GM18951 (cell line): ENCODE measurements around the gene KIAA1217.

ENCODE experiments used
- POLR2A ChIP-seq: IDR thresholded peaks from 4 replicates; pipeline ENCODE4 v1.6.1; 2011; ENCODE audit warnings: mild to moderate bottlenecking; ENCODE audit not compliant: insufficient read length, insufficient read depth; ENCODE audit errors: extremely low read depth
- in situ Hi-C: fragments of 300-500 bp; cut with MboI; formaldehyde crosslinking; loops from one replicate; pipeline ENCODE4 v1.12.0; 2022; ENCODE audit warnings: low sequenced_read_pairs, mixed read lengths, inconsistent platforms; ENCODE audit not compliant: unreplicated experiment

The KIAA1217 gene

DNA sequence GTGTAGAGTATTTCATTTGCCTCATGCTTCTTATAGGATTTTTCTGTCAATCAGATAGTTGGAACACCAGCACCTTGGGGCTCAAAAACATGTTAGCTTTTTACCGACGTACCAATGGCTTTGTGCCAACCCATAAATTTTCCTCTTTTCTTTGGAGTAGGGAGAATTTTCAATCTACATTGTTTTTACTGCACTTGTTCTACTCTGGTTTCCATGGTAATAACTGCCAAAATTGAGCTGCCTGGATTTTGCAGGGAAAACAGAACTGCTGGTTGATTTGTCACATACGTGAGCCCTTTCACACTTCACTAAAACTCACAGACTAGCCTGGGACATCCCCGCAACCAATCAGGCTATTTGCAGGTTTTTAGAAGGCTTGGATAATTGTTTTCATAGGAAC is 325.0 kb downstream of the KIAA1217 start:
- no peak for TF ChIP-seq POLR2A
- in situ Hi-C loops = no loop called here

DNA sequence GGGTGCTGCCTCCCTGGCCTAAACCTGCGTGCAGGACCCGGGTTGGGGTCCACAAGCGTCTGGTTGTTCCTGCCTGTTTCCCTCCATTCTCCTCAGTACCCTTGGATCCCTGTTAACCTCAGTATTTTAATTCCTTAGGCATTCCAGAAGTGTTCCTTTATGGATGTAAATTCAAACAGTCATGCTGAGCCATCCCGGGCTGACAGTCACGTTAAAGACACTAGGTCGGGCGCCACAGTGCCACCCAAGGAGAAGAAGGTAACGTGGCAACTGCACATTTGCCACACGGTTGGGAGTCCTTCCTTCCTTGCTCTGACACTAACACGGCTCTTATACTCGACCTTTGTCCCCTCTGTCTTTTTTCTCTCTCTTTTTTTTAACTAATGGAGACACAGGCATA is 327.7 kb downstream of the KIAA1217 start:
- in situ Hi-C loops = no loop called here

DNA sequence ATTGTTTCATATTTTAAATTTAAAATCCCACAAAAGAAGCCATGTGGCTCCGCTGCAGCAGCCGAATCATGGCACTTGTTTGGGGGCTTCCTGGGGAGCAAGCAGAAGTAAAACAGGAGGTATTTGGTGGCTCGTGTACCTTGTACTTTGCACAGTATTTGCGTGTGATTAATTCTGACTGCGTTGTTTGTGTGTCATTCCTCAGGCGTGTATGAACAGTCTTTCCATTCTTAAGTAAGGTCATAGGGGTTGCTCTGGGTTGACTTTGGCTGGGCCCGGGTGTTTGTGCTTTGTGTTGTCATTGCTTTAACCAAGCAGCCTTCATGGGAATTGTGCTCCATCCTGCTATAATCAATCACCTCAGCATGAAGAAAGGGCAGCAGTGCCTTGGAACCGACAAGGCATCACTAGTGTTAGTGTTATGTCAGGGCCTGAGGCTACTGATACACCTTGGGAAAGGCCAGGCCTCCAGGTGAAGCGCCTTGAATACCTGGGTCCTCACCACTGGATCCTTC is 332.4 kb downstream of the KIAA1217 start:
- in situ Hi-C loops = no loop called here
- no peak for TF ChIP-seq POLR2A

More for the DNA sequence above, 327.7 kb downstream of the KIAA1217 start:
- TF ChIP-seq POLR2A = no peak

DNA sequence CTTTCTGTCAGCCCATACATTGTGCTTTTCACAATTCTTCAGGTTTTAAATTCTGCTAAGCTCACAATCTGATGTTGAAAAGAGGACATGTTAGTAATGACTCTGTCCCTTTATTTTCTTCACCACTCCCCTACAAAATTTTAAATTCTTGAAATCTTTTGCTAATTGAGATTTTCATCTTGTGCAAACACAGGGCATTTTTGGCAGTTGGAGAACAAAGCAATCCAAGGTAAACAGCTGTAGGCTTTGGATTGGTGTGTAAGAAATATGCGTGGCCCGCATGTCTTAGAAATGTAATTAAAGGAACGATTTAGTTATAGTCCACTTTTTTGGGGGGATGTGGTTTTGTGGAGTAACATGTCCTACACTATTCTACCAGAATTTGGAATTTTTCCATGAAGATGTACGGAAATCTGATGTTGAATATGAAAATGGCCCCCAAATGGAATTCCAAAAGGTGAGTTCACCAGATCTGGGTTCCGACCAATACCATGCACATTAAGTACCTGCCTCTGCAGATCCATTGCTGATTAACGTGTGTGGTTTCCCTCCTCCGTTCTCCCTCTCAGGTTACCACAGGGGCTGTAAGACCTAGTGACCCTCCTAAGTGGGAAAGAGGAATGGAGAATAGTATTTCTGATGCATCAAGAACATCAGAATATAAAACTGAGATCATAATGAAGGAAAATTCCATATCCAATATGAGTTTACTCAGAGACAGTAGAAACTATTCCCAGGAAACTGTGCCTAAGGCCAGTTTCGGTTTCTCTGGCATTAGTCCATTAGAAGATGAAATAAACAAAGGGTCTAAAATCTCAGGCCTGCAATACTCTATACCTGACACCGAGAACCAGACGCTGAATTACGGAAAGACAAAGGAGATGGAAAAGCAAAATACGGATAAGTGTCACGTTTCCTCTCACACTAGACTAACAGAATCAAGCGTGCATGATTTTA is 333.7 kb downstream of the KIAA1217 start:
- no peak for TF ChIP-seq POLR2A
- in situ Hi-C loops = no loop called here

DNA sequence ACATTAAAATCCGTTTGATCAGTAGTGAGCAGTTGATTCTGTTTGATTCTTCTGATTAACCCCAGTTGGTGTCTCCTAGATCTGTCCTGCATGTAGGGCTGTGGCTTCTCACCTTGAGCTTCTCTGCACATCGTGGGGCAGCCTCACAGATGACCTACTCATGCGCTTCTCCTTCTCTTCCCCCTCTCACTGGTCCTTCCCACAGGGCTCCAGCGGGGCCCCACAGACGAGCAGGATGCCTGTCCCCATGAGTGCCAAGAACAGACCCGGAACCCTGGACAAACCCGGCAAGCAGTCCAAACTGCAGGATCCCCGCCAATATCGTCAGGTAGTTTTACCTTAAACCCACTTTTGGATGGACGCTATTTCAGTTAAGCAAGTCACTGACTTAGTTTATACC is 335.8 kb downstream of the KIAA1217 start:
- no peak for TF ChIP-seq POLR2A
- in situ Hi-C loops = no loop called here

DNA sequence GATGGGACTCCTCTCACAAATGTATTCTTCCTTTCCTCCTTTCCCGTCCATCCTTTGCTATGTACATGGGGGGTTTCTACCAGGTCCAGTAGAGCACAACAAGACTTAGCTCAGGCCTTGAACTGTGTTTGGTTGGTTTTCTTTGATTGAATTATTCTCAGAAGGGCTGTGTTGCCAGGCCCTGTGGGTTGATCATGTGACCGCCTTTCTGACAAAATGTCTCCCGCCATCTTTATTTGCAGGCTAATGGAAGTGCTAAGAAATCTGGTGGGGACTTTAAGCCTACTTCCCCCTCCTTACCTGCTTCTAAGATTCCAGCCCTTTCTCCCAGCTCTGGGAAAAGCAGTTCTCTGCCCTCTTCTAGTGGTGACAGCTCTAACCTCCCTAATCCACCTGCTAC is 336.6 kb downstream of the KIAA1217 start:
- TF ChIP-seq POLR2A = no peak
- in situ Hi-C loops = no loop called here

DNA sequence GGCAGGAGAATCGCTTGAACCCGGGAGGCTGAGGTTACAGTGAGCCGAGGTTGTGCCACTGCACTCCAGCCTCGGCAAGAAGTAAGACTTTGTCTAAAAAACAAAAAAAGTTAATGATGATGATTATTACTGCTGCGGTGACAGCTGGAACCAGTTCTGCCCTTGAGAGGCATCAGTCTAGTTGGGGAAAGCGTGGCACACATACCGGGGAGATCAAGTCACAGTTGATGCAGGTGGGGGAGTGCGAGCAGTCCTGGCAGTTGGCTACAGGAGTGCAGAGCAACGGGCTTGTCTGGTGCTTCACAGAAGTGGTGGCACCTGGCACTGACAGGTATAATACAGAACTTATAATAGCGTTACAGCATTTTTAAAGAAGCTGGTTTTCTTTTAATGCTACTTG is 341.7 kb downstream of the KIAA1217 start:
- in situ Hi-C loops = no loop called here

DNA sequence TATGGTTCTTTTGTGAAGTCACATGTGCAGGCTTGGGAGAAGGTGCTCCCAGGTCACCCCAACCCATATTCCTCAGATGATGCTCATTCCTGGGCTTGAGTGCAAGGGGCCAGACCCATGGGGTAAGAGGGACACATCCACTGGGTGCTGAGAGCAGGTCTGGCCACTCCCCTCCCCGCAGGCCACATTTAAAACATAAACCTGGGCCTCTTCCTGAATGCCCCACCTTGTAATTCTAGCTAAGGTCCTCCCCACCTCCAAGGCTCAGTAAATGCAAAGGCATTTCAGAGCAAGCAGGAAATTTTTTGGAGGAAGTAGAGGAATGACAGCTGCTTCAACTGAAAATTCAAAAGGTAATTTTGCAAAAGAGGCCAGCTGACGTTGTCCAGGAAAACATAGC is 342.2 kb downstream of the KIAA1217 start:
- TF ChIP-seq POLR2A = no peak
- in situ Hi-C loops = no loop called here

More for the DNA sequence above, 341.7 kb downstream of the KIAA1217 start:
- no peak for TF ChIP-seq POLR2A

DNA sequence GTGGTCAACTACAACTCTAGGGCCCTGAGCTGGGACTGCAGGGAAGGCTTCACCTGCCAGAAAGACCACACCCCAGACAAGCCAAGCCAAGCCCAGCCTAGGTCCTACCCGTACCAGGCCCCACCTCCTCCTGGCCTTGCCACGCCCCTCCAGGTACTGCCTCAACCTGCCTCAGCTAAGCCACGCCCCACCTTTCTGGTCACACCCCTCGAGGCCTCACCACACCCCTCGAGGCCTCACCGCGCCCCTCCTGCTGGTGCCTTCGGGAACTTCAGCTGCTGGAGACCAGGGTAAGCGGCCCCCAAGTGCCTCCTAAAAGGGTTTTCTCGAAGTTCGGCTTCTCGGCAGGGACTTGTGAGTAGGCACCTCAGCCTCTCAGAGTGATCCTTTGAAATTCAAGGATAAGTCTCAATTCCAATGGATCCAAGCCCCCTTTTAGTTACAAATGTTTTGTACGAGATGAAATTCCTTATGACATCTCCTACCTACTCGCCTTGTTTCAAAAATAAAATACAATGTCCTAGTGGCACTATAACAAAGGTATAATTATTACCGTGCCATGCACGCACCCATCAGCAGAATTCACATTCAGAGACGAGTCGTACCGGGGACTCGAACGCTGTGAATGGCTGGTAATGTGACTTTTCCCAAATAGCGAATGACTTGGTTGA is 343.5 kb downstream of the KIAA1217 start:
- in situ Hi-C loops = no loop called here
- no peak for TF ChIP-seq POLR2A

DNA sequence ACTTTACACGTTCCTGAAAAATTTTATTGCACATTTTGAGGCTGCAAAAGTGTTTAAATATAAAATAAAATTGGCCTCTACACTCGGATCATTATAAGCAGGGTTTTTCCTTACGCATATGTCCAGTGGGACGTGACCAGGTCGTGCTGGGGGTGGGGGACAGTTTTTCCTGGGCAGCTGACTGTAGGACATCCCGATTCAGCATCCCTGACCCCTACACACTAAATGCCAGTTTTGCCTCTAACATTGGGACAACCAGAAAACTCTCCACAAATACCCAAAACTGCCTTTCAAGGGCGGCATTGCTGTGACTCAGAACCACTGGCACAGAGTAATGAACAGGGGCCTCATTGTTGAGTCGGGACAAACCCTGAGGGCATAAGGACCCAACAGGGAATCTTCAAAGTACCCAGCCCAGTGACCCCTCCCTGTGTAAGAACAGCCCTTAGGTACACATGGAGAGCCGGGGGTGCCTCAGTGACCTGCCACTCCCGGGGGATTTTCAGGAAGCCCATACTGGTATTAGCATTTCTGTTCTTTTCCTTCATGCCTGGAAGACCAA is 344.2 kb downstream of the KIAA1217 start:
- TF ChIP-seq POLR2A = no peak
- in situ Hi-C loops = no loop called here

DNA sequence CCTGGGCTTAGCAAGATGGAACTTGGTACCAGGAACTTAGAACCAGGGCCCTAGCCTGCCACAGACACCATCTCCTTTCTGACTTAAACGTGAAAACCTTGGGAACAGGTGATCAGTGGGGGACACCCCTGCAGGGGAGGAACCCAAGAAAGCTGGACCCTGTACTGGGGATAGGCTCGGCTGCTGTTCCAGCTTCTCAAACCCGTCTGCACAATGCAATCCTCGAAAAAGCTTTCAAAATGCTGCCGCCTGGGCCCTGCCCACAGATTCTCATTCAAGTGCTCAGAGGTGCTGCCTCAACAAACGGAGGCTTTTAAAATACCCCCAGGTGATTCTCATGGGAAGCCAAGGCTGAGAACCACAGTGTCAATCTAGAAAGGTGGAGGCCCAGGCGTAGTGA is 345.1 kb downstream of the KIAA1217 start:
- in situ Hi-C loops = no loop called here
- TF ChIP-seq POLR2A = no peak

DNA sequence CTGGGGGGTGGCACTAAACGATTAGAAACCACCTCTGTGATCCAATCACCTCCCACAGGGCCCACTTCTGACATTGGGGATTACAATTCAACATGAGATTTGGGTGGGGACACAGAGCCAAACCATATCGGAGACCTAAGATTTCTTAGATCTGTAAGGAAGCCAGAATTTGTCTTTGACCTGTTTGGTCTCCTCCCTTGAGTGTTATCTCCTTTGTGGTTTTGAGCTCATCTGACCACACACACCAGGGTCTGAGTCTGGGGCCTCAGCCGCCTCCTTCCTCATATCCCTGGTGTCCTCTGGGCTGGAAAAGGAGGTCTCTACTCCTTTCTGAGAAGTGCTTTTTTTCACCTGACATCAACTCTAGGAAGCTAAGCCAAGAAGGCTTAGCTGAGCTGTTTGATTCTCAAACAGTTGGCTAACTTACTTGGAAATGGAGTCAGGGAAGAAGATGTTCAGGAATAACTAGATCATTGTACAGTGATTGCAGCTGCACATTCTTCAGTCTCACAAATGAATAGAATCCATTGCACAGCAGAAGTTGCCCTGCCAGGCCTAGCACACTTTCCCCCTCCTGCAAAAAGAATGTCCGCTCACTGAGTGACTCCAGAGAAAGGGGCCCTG is 347.3 kb downstream of the KIAA1217 start:
- in situ Hi-C loops = no loop called here
- no peak for TF ChIP-seq POLR2A

DNA sequence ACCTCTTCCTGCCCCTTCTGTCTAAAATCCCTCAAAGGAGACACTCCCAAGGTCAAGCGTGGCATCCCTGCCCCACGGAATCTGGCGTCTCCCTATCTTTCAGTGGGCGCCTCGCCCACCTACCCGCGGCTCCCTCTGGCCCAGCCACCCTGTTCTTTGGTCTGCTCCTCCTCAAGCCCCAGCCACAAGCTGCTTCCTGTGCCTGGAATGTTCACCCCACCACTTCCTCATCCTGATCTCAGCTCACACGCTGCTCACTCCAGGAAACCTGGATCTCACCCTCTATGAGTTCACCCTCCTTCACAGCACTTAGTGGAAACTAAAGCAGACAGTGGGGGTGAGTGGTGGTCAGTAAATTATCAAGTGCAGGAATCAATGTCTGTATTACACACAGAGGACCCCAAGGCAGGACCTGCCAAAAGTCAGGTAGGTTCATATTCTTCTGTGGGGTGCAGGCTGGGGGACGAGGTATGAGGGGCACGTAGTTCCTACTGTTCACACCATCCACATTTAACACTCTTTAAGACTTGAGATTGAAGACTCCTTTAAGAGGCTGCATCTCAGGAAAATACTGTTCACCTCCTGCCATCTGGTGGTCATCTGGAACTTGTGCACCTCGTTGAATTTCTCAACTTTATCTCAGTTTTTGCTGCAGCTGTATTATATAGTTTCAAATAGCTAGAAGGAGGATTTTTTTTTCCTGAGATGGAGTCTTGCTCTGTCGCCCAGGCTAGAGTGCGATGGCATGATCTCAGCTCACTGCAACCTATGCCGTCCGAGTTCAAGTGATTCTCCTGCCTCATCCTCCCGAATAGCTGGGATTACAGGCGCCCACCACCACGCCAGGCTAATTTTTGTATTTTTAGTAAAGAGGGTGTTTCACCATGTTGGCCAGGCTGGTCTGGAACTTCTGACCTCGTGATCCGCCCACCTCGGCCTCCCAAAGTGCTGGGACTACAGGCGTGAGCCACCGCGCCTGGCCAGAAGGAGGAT is 348.1 kb downstream of the KIAA1217 start:
- in situ Hi-C loops = no loop called here
- TF ChIP-seq POLR2A = no peak
